HepG2 (cell line): ENCODE results near the gene SLC11A1. TPM values are rescaled to one million over a fixed set of nuclear protein-coding genes. Genes with fewer than 3 reads are reported as not detected.

ENCODE experiments used
- ADNP ChIP-seq: sonication (generic); formaldehyde crosslinking; IDR thresholded peaks from 2 replicates; pipeline ENCODE4 v1.4.0; 2020; ENCODE audit warnings: missing genetic modification reagents
- ARHGAP35 ChIP-seq: sonication (generic); formaldehyde crosslinking; IDR thresholded peaks from 2 replicates; pipeline ENCODE4 v1.9.0; 2022; ENCODE audit warnings: mild to moderate bottlenecking, inconsistent platforms, moderate library complexity, missing genetic modification reagents, borderline replicate concordance
- CAMTA2 ChIP-seq: sonication (generic); formaldehyde crosslinking; IDR thresholded peaks from 2 replicates; pipeline ENCODE4 v1.4.0; 2020; ENCODE audit warnings: mild to moderate bottlenecking, missing genetic modification reagents, borderline replicate concordance
- HIVEP1 ChIP-seq: sonication (generic); formaldehyde crosslinking; IDR thresholded peaks from 2 replicates; pipeline ENCODE4 v1.4.0; 2020; ENCODE audit warnings: mild to moderate bottlenecking, missing genetic modification reagents
- JDP2 ChIP-seq: sonication (generic); formaldehyde crosslinking; IDR thresholded peaks from 2 replicates; pipeline ENCODE4 v1.8.1; 2022; ENCODE audit warnings: missing genetic modification reagents, borderline replicate concordance
- MBD4 ChIP-seq: IDR thresholded peaks from 2 replicates; pipeline ENCODE4 v1.6.1; 2012; ENCODE audit warnings: low read length, inconsistent platforms, borderline replicate concordance
- PITX1 ChIP-seq: sonication (generic); formaldehyde crosslinking; IDR thresholded peaks from 2 replicates; pipeline ENCODE4 v1.5.1; 2020; ENCODE audit warnings: mild to moderate bottlenecking, missing genetic modification reagents
- POLR2G ChIP-seq: fragments of 200-400 bp; formaldehyde crosslinking; IDR thresholded peaks from 2 replicates; pipeline ENCODE4 v1.6.1; 2018; ENCODE audit warnings: mild to moderate bottlenecking, low read depth, low read length, moderate library complexity
- PPARG ChIP-seq: conservative IDR thresholded peaks from 2 replicates; pipeline ENCODE4 v1.6.1; 2016; ENCODE audit warnings: missing biosample characterization, missing genetic modification reagents
- RELA ChIP-seq: sonication (generic); formaldehyde crosslinking; IDR thresholded peaks from 2 replicates; pipeline ENCODE4 v1.4.0; 2020; ENCODE audit warnings: missing genetic modification reagents
- SCMH1 ChIP-seq: sonication (generic); formaldehyde crosslinking; IDR thresholded peaks from 2 replicates; pipeline ENCODE4 v1.9.0; 2021; ENCODE audit warnings: missing genetic modification reagents, mild to moderate bottlenecking, borderline replicate concordance
- SMAD1 ChIP-seq: sonication (generic); formaldehyde crosslinking; IDR thresholded peaks from 2 replicates; pipeline ENCODE4 v1.4.0; 2020; ENCODE audit warnings: missing genetic modification reagents, low read depth, mild to moderate bottlenecking, borderline replicate concordance
- SOX13 ChIP-seq, 3 experiments: fragments of 450-650 bp in 1 of 3; sonication (generic) in 1 of 3; formaldehyde crosslinking in 1 of 3; IDR thresholded peaks in 2 of 3; conservative IDR thresholded peaks in 1 of 3; 2 replicates each; pipeline versions ENCODE4 v1.5.0 to v1.6.1; 2016 to 2020; ENCODE audit warnings: antibody characterized with exemption in 1 of 3, mild to moderate bottlenecking in 1 of 3, missing compliant biosample characterization in 1 of 3, missing genetic modification reagents in 1 of 3, moderate library complexity in 1 of 3
- TBX2 ChIP-seq: sonication (generic); formaldehyde crosslinking; IDR thresholded peaks from 2 replicates; pipeline ENCODE4 v1.5.0; 2020; ENCODE audit warnings: missing genetic modification reagents, mild to moderate bottlenecking, borderline replicate concordance
- ZBTB46 ChIP-seq: sonication (generic); formaldehyde crosslinking; IDR thresholded peaks from 2 replicates; pipeline ENCODE4 v1.4.0; 2020; ENCODE audit warnings: mild to moderate bottlenecking, missing genetic modification reagents, borderline replicate concordance
- ZC3H13 ChIP-seq: sonication (generic); formaldehyde crosslinking; IDR thresholded peaks from 2 replicates; pipeline ENCODE4 v1.8.1; 2023; ENCODE audit warnings: mild to moderate bottlenecking, missing genetic modification reagents, moderate library complexity
- ZMYM4 ChIP-seq: sonication (generic); formaldehyde crosslinking; IDR thresholded peaks from 2 replicates; pipeline ENCODE4 v1.8.1; 2023; ENCODE audit warnings: mild to moderate bottlenecking, missing genetic modification reagents
- ZNF12 ChIP-seq: sonication (generic); formaldehyde crosslinking; IDR thresholded peaks from 2 replicates; pipeline ENCODE4 v1.5.0; 2020; ENCODE audit warnings: missing genetic modification reagents
- ZNF296 ChIP-seq: sonication (generic); formaldehyde crosslinking; conservative IDR thresholded peaks from 2 replicates; pipeline ENCODE4 v1.5.0; 2020; ENCODE audit warnings: mild to moderate bottlenecking, missing genetic modification reagents
- ZNF549 ChIP-seq: sonication (generic); formaldehyde crosslinking; IDR thresholded peaks from 2 replicates; pipeline ENCODE4 v1.5.0; 2020; ENCODE audit warnings: missing genetic modification reagents
- ZNF619 ChIP-seq: sonication (generic); formaldehyde crosslinking; IDR thresholded peaks from 2 replicates; pipeline ENCODE4 v1.4.0; 2020; ENCODE audit warnings: mild to moderate bottlenecking, missing genetic modification reagents
- polyA plus RNA-seq, 8 experiments: library from polyadenylated mRNA; depleted of rRNA in 3 of 8; stranded (reverse) in 7 of 8; unstranded in 1 of 8; fragments of >200 nt; fragmentation: Illumina TruSeq in 4 of 8; extraction: Trizol in 4 of 8; gene quantifications; 2 replicates each; pipeline versions ENCODE4 v1.2.1 to v1.2.3, GENCODE V29; 2011 to 2016; ENCODE audit warnings: low read depth in 4 of 8, missing spikeins in 1 of 8, mixed read lengths in 1 of 8; ENCODE audit not compliant: insufficient read depth in 1 of 8
- total RNA-seq, 5 experiments: library from RNA; depleted of rRNA; stranded (reverse); fragments of >200 nt; fragmentation: Illumina TruSeq; extraction: Trizol; gene quantifications; 2 replicates each; pipeline ENCODE4 v1.2.3, GENCODE V29; 2016; ENCODE audit warnings: low read depth in 1 of 5
- TF ChIP-seq, protein P1 (sequence below): sonication (generic); formaldehyde crosslinking; IDR thresholded peaks from 2 replicates; pipeline ENCODE4 v1.9.0; 2021; ENCODE audit warnings: mild to moderate bottlenecking, missing genetic modification reagents

SLC11A1 gene
- total and polyA plus RNA-seq, 2 of the 13 experiments (the other 11 are each of a cell fraction or from before 2014, with no cell fraction given), result 0.33 to 2.3 TPM

- TF ChIP-seq SOX13 (IDR thresholded peaks at IDR 0.05), result no peak
- no peak for TF ChIP-seq SOX13 (CRISPR knock-in tag; conservative IDR thresholded peaks at IDR 0.05 in 1 of 2, IDR thresholded peaks at IDR 0.05 in 1 of 2)
- TF ChIP-seq TBX2 (CRISPR knock-in tag), result peak; percentile 16; the same call in 1 of the 2 replicates
- TF ChIP-seq ARHGAP35 (CRISPR knock-in tag), result no peak
- TF ChIP-seq SMAD1 (CRISPR knock-in tag), result no peak
- no peak for TF ChIP-seq JDP2 (CRISPR knock-in tag)
- TF ChIP-seq ZMYM4 (CRISPR knock-in tag), result 0 out of 2 replicates have a peak, but pooled peaks have one; percentile 26
- 0 out of 2 replicates have a peak, but pooled peaks have one; percentile 1 for TF ChIP-seq ZBTB46 (CRISPR knock-in tag)
- 0 out of 2 replicates have a peak, but pooled peaks have one; percentile 47 for TF ChIP-seq ADNP (CRISPR knock-in tag)
- TF ChIP-seq ZC3H13 (CRISPR knock-in tag), result no peak
- TF ChIP-seq HIVEP1 (CRISPR knock-in tag), result no peak
- TF ChIP-seq ZNF619 (CRISPR knock-in tag), result 0 out of 2 replicates have a peak, but pooled peaks have one; percentile 61
- no peak for TF ChIP-seq ZNF549
- TF ChIP-seq SCMH1 (CRISPR knock-in tag), result no peak
- TF ChIP-seq, protein P1, sequence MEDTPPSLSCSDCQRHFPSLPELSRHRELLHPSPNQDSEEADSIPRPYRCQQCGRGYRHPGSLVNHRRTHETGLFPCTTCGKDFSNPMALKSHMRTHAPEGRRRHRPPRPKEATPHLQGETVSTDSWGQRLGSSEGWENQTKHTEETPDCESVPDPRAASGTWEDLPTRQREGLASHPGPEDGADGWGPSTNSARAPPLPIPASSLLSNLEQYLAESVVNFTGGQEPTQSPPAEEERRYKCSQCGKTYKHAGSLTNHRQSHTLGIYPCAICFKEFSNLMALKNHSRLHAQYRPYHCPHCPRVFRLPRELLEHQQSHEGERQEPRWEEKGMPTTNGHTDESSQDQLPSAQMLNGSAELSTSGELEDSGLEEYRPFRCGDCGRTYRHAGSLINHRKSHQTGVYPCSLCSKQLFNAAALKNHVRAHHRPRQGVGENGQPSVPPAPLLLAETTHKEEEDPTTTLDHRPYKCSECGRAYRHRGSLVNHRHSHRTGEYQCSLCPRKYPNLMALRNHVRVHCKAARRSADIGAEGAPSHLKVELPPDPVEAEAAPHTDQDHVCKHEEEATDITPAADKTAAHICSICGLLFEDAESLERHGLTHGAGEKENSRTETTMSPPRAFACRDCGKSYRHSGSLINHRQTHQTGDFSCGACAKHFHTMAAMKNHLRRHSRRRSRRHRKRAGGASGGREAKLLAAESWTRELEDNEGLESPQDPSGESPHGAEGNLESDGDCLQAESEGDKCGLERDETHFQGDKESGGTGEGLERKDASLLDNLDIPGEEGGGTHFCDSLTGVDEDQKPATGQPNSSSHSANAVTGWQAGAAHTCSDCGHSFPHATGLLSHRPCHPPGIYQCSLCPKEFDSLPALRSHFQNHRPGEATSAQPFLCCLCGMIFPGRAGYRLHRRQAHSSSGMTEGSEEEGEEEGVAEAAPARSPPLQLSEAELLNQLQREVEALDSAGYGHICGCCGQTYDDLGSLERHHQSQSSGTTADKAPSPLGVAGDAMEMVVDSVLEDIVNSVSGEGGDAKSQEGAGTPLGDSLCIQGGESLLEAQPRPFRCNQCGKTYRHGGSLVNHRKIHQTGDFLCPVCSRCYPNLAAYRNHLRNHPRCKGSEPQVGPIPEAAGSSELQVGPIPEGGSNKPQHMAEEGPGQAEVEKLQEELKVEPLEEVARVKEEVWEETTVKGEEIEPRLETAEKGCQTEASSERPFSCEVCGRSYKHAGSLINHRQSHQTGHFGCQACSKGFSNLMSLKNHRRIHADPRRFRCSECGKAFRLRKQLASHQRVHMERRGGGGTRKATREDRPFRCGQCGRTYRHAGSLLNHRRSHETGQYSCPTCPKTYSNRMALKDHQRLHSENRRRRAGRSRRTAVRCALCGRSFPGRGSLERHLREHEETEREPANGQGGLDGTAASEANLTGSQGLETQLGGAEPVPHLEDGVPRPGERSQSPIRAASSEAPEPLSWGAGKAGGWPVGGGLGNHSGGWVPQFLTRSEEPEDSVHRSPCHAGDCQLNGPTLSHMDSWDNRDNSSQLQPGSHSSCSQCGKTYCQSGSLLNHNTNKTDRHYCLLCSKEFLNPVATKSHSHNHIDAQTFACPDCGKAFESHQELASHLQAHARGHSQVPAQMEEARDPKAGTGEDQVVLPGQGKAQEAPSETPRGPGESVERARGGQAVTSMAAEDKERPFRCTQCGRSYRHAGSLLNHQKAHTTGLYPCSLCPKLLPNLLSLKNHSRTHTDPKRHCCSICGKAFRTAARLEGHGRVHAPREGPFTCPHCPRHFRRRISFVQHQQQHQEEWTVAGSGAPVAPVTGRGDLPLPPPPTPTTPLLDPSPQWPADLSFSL, result no peak; the same call in 1 of the 2 replicates
- TF ChIP-seq MBD4, result no peak
- TF ChIP-seq ZNF296, result no peak; the same call in 1 of the 2 replicates
- TF ChIP-seq PPARG (CRISPR knock-in tag), result no peak
- no peak for TF ChIP-seq CAMTA2 (CRISPR knock-in tag)
- TF ChIP-seq RELA (CRISPR knock-in tag), result no peak
- TF ChIP-seq ZNF12, result no peak
- TF ChIP-seq POLR2G, result no peak; the same call in 1 of the 2 replicates
- TF ChIP-seq PITX1, result peak; percentile 22; the same call in 1 of the 2 replicates
Measured at GRCh38 chr2:218406949-218407618, 25.0 kb downstream of the SLC11A1 start (continued).
